OCI-LY1 (cell line): ENCODE results near the gene LRRC8D.

Source experiments
- H2AFZ ChIP-seq: fragments of 200-600 bp; sonication (generic), shearing (Covaris generic); 2 replicates; pipeline ENCODE4 v1.6.0; 2014; ENCODE audit warnings: antibody characterized with exemption, mild to moderate bottlenecking, low read length
- H3F3A ChIP-seq: fragments of 200-600 bp; sonication (generic), shearing (Covaris generic); 2 replicates; pipeline ENCODE4 v1.6.0; 2014; ENCODE audit warnings: mild to moderate bottlenecking, antibody characterized with exemption, low read length, moderate library complexity; ENCODE audit not compliant: insufficient read depth
- H3K27ac ChIP-seq: fragments of 200-600 bp; sonication (generic); 2 replicates; pipeline ENCODE4 v1.5.1; 2014; ENCODE audit warnings: low read length, mixed run types, mild to moderate bottlenecking, low read depth; ENCODE audit not compliant: poor library complexity, severe bottlenecking
- H3K27me3 ChIP-seq: fragments of 200-600 bp; sonication (generic); 2 replicates; pipeline ENCODE4 v1.6.0; 2014; ENCODE audit warnings: antibody characterized with exemption, mild to moderate bottlenecking, low read length, moderate library complexity; ENCODE audit not compliant: insufficient read depth
- H3K36me3 ChIP-seq: fragments of 200-600 bp; sonication (generic); 2 replicates; pipeline ENCODE4 v1.6.1; 2014; ENCODE audit warnings: mild to moderate bottlenecking, antibody characterized with exemption, low read length, moderate library complexity, mixed read lengths; ENCODE audit not compliant: insufficient read depth
- H3K4me1 ChIP-seq: fragments of 200-600 bp; sonication (generic); 2 replicates; pipeline ENCODE4 v1.5.1; 2014; ENCODE audit warnings: mild to moderate bottlenecking, low read length, moderate library complexity; ENCODE audit not compliant: insufficient read depth, severe bottlenecking
- H3K4me2 ChIP-seq: fragments of 200-600 bp; sonication (generic), shearing (Covaris generic); 2 replicates; pipeline ENCODE4 v1.6.1; 2014; ENCODE audit warnings: low read length
- H3K4me3 ChIP-seq: fragments of 200-600 bp; sonication (generic); 2 replicates; pipeline ENCODE4 v1.5.1; 2014; ENCODE audit warnings: low read length, low read depth, mild to moderate bottlenecking, mixed read lengths; ENCODE audit not compliant: poor library complexity, severe bottlenecking
- H3K79me2 ChIP-seq: fragments of 200-600 bp; shearing (Covaris generic); 2 replicates; pipeline ENCODE4 v1.6.1; 2016; ENCODE audit warnings: mixed run types, low read length, mixed read lengths; ENCODE audit not compliant: insufficient read depth
- H3K9ac ChIP-seq: fragments of 200-600 bp; sonication (generic), shearing (Covaris generic); 2 replicates; pipeline ENCODE4 v1.6.1; 2014; ENCODE audit warnings: mild to moderate bottlenecking, low read length, mixed read lengths
- H3K9me2 ChIP-seq: fragments of 200-600 bp; sonication (generic), shearing (Covaris generic); 2 replicates; pipeline ENCODE4 v1.6.1; 2014; ENCODE audit warnings: low read depth, mild to moderate bottlenecking, low read length, mixed read lengths
- H3K9me3 ChIP-seq: fragments of 200-600 bp; shearing (Covaris generic); 2 replicates; pipeline ENCODE4 v1.6.1; 2014; ENCODE audit warnings: low read length, mixed read lengths
- H4K20me1 ChIP-seq: fragments of 200-600 bp; sonication (generic), shearing (Covaris generic); 2 replicates; pipeline ENCODE4 v1.6.0; 2016; ENCODE audit warnings: mild to moderate bottlenecking, low read length; ENCODE audit not compliant: insufficient read depth
- EZH2 ChIP-seq: fragments of 200-600 bp; sonication (generic), shearing (Covaris generic); IDR thresholded peaks from 2 replicates; pipeline ENCODE4 v1.8.0; 2017; ENCODE audit warnings: borderline replicate concordance, mixed run types, mild to moderate bottlenecking, antibody characterized with exemption, low read length, moderate library complexity, mixed read lengths
- TF ChIP-seq, protein P1 (sequence below): fragments of 200-600 bp; sonication (generic), shearing (Covaris generic); IDR thresholded peaks from 2 replicates; pipeline ENCODE4 v1.5.1; 2017; ENCODE audit warnings: mild to moderate bottlenecking, antibody characterized with exemption, low read length, moderate library complexity, mixed read lengths

Gene LRRC8D

DNA sequence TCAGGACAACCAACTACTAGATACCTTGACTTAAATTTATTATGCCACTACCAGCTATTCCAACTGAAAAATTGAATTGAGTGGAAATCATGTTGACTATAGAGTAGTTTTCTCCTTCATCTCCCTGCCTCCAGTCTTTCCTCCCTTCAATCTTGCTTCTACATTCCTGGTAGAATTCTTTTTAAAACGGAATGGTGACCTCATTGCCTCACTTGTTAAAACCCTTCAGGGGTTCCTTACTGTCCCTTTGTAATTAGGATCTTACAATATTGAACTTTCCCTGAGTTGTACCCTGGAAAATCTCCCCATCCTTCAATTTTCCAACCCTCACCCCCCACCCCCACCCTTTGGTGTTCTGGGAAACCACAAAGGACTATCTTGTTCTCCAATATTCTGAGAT is 91.2 kb downstream of the LRRC8D start:
- Histone ChIP-seq H2AFZ (no peak overlapping the region), H3K27me3 (no peaks in the 10 kb centered on the region), H3K9me2 (no peaks in the 10 kb centered on the region), H4K20me1 (no peaks in the 10 kb centered on the region), H3K27ac (no peak overlapping the region), H3K79me2 (peaks cover 9% of the 10 kb centered on the region; the same call in 1 of the 2 replicates), H3K4me3 (no peak overlapping the region), H3K4me2 (no peak overlapping the region), H3K4me1 (peaks cover under 1% of the 10 kb centered on the region), H3K36me3 (peaks cover 11% of the 10 kb centered on the region; the same call in 1 of the 2 replicates), H3K9ac (no peak overlapping the region), H3F3A (no peaks in the 10 kb centered on the region), H3K9me3 (no peaks in the 10 kb centered on the region)
- TF ChIP-seq EZH2 = no peak
- TF ChIP-seq, protein P1, sequence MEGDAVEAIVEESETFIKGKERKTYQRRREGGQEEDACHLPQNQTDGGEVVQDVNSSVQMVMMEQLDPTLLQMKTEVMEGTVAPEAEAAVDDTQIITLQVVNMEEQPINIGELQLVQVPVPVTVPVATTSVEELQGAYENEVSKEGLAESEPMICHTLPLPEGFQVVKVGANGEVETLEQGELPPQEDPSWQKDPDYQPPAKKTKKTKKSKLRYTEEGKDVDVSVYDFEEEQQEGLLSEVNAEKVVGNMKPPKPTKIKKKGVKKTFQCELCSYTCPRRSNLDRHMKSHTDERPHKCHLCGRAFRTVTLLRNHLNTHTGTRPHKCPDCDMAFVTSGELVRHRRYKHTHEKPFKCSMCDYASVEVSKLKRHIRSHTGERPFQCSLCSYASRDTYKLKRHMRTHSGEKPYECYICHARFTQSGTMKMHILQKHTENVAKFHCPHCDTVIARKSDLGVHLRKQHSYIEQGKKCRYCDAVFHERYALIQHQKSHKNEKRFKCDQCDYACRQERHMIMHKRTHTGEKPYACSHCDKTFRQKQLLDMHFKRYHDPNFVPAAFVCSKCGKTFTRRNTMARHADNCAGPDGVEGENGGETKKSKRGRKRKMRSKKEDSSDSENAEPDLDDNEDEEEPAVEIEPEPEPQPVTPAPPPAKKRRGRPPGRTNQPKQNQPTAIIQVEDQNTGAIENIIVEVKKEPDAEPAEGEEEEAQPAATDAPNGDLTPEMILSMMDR = no peak

DNA sequence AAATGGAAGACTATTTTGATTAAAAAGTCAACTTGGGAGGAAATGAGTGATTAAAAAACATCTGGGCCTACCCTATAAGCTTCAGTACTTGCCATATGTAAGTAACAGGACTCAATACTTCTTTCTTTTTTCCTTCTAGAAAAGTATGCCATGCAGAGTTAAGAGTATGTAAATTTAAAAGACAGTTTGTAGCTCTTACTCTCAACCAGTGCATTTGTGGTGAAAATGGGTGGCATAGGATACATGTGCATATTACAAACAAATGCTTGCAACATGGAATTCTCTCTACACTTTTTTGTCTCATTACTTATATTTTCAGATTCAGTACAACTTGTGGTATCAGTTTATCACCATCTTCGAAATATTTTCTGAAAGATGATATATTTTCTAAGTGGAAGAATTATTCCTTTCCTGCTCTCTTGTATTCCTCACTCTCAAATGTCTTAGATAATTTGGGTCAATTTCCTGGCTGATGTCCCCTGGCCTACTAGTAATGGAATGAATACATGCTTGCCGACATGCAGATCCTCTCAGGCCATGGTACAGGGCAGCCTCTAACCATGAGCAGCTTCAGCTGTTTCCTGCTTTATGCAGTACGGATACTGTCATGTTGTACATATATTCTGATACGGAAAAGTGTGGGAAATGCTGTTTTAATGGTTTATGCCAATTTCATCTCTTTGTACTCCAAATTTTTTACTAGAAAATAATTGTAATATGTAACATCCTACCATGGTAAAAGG is 92.7 kb downstream of the LRRC8D start:
- Histone ChIP-seq H3K4me3 (no peak overlapping the region), H3K27ac (no peak overlapping the region), H3K36me3 (0 out of 2 replicates have a peak, but pooled peaks cover 3% of the 10 kb centered on the region), H3K27me3 (no peaks in the 10 kb centered on the region), H3F3A (no peaks in the 10 kb centered on the region), H2AFZ (no peak overlapping the region), H3K79me2 (0 out of 2 replicates have a peak, but pooled peaks cover 4% of the 10 kb centered on the region), H3K9me3 (no peaks in the 10 kb centered on the region), H3K9me2 (no peaks in the 10 kb centered on the region), H3K9ac (no peak overlapping the region), H4K20me1 (no peaks in the 10 kb centered on the region), H3K4me2 (no peak overlapping the region), H3K4me1 (no peaks in the 10 kb centered on the region)
- TF ChIP-seq, protein P1 = no peak
- no peak for TF ChIP-seq EZH2

DNA sequence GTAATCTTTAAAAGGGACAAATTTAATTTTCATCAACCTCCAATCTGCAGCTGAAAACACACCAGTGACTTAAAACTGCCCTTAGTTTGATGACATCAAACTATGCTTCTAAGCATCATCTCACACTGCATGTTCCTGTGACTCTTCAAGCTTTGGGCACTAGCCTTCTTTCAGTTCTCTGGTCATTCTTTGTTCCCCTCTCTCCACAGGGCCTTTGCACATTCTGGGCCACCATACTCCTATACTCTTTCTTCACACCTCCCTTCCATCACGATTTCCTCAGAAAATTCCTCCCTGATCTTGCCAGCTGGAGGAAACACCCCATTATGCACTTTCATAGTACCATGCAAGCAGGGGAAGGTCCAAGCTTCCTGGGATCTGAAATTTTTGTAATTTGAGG is 96.5 kb downstream of the LRRC8D start:
- Histone ChIP-seq H3K9me3 (no peaks in the 10 kb centered on the region), H3K4me2 (no peak overlapping the region), H3K4me3 (no peak overlapping the region), H3F3A (no peaks in the 10 kb centered on the region), H3K4me1 (no peaks in the 10 kb centered on the region), H3K27ac (no peak overlapping the region), H3K9me2 (no peaks in the 10 kb centered on the region), H3K9ac (no peak overlapping the region), H2AFZ (no peak overlapping the region), H3K36me3 (peaks cover 11% of the 10 kb centered on the region), H4K20me1 (no peaks in the 10 kb centered on the region), H3K27me3 (no peaks in the 10 kb centered on the region), H3K79me2 (0 out of 2 replicates have a peak, but pooled peaks cover 9% of the 10 kb centered on the region)
- TF ChIP-seq, protein P1 = no peak
- TF ChIP-seq EZH2 = no peak
